ENCODE data around the gene DENND1A. TPM values are rescaled to one million over a fixed set of nuclear protein-coding genes. Genes with fewer than 3 reads are reported as not detected.
"Not testable (repeated sequence)": the region's sequence is repeated elsewhere in the genome, so short reads cannot be mapped to it uniquely, and the experiment has no call there.

DENND1A gene
- total RNA-seq, 1 experiment from 2014 or later = 23.5 TPM

DNA sequence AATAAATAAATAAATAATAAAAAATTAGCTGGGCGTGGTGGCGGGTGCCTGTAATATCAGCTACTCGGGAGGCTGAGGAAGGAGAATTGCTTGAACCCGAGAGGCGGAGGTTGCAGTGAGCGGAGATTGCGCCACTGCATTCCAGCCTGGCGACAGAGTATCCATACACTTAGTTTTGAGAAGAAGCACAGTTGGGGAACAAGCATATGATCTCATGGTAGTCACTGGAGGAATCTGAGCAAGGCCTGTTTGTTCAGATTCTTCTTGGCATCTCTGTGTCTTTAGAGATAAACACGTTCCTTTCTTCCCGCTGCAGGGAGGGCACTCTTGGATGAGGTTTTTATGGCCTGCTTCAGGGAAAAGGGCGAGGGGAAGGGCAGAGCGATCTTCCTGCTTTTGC lies 15.6 kb upstream of the DENND1A start (continued):
- TF ChIP-seq, protein P1, sequence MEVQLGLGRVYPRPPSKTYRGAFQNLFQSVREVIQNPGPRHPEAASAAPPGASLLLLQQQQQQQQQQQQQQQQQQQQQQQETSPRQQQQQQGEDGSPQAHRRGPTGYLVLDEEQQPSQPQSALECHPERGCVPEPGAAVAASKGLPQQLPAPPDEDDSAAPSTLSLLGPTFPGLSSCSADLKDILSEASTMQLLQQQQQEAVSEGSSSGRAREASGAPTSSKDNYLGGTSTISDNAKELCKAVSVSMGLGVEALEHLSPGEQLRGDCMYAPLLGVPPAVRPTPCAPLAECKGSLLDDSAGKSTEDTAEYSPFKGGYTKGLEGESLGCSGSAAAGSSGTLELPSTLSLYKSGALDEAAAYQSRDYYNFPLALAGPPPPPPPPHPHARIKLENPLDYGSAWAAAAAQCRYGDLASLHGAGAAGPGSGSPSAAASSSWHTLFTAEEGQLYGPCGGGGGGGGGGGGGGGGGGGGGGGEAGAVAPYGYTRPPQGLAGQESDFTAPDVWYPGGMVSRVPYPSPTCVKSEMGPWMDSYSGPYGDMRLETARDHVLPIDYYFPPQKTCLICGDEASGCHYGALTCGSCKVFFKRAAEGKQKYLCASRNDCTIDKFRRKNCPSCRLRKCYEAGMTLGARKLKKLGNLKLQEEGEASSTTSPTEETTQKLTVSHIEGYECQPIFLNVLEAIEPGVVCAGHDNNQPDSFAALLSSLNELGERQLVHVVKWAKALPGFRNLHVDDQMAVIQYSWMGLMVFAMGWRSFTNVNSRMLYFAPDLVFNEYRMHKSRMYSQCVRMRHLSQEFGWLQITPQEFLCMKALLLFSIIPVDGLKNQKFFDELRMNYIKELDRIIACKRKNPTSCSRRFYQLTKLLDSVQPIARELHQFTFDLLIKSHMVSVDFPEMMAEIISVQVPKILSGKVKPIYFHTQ (CRISPR knock-in tag; IDR thresholded peaks at IDR 0.05) = no peak
- TF ChIP-seq ZNF138 (CRISPR knock-in tag; conservative IDR thresholded peaks at IDR 0.05) = no peak
- TF ChIP-seq, protein P2, sequence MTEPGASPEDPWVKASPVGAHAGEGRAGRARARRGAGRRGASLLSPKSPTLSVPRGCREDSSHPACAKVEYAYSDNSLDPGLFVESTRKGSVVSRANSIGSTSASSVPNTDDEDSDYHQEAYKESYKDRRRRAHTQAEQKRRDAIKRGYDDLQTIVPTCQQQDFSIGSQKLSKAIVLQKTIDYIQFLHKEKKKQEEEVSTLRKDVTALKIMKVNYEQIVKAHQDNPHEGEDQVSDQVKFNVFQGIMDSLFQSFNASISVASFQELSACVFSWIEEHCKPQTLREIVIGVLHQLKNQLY (CRISPR knock-in tag; IDR thresholded peaks at IDR 0.05) = no peak
- TF ChIP-seq ELF4 (CRISPR knock-in tag; IDR thresholded peaks at IDR 0.05; ENCODE audit: low read depth) = no peak
- no peak for TF ChIP-seq CDX4 (CRISPR knock-in tag; IDR thresholded peaks at IDR 0.05; ENCODE audit: borderline replicate concordance)

DNA sequence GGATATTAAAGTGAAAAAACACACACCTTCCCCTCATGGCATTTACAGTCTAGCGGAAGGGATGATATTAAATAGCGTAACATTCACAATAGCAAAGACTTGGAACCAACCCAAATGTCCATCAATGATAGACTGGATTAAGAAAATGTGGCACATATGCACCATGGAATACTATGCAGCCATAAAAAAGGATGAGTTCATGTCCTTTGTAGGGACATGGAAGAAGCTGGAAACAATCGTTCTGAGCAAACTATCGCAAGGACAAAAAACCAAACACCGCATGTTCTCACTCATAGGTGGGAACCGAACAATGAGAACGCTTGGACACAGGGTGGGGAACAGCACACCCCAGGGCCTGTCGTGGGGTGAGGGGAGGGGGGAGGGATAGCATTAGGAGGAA lies 14.5 kb upstream of the DENND1A start:
- CTCF ChIA-PET = interaction anchor here (0.7 kb wide), 1 partner anchor 45 kb away, joined by 3 read pairs; no protein-coding TSS in a partner anchor
- DNase-seq (ENCODE audit: low spot score); H3K27ac Mint-ChIP-seq; H3K4me1 Mint-ChIP-seq; POLR2A ChIA-PET; H3K36me3 Mint-ChIP-seq; H3K4me3 Mint-ChIP-seq; ATAC-seq; H3K27me3 Mint-ChIP-seq (ENCODE audit: low read depth); H3K9me3 Mint-ChIP-seq: not testable (repeated sequence)

DNA sequence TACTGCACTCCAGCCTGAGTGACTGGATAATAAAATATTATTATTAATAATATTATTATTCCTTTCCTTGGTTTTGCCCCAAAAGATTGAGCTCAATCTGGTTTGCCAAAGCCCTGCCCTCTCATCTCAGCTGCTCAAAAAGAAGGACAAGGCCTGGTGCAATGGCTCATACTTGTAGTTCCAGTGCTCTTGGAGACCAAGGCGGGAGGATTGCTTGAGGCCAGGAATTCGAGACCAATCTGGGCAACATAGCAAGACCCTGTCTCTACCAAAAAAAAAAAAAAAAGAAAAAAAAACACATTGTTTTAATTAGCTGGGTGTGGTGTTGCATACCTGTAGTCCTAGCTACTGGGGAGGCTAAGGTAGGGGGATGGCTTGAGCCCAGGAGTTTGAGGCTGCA lies 13.7 kb upstream of the DENND1A start:
- ChIA-PET POLR2A (interaction anchor here (0.7 kb wide), 1 partner anchor 505 kb away, joined by 5 read pairs; no protein-coding TSS in a partner anchor), CTCF (interaction anchor here (0.7 kb wide), 1 partner anchor 46 kb away, joined by 3 read pairs; no protein-coding TSS in a partner anchor)

DNA sequence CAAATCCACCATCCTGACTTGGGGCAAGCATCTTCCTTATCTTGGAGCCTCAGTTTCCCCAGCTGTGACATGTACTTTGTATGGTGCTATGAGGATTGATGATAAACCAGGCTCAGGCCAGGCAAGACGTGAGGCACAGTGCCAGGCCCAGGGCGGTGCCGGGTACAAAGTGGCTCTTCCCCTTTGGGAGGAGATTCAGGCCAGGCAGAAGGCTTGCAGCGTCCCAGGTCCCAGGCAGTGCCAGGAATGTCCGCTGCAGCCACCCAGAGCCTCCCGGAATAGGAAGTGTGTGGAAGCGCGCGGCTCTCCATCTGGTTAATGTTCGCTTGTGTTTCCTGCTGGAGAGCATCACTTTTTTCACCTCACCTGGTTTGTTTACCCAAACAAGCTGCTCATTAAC lies 12.6 kb upstream of the DENND1A start:
- no peaks in the 10 kb centered on the region for H3K9me3 Mint-ChIP-seq
- ATAC-seq (no peak), DNase-seq (ENCODE audit: low spot score) (no peak)
- no peaks in the 10 kb centered on the region for H3K4me1 Mint-ChIP-seq
- no peaks in the 10 kb centered on the region for H3K36me3 Mint-ChIP-seq
- ChIA-PET POLR2A (interaction anchor here (0.6 kb wide), 1 partner anchor 22 kb away, joined by 3 read pairs; no protein-coding TSS in a partner anchor), CTCF (interaction anchor here (1.0 kb wide), 1 partner anchor 543 kb away, joined by 5 read pairs; no protein-coding TSS in a partner anchor)
- H3K27ac Mint-ChIP-seq = no peak overlapping the region
- H3K4me3 Mint-ChIP-seq = no peak overlapping the region
- TF ChIP-seq MAX (CRISPR knock-in tag; IDR thresholded peaks at IDR 0.05) = no peak
- TF ChIP-seq, protein P1 (CRISPR knock-in tag; IDR thresholded peaks at IDR 0.05) = no peak
- TF ChIP-seq ETV6 (CRISPR knock-in tag; IDR thresholded peaks at IDR 0.05) = no peak
- TF ChIP-seq, protein P3, sequence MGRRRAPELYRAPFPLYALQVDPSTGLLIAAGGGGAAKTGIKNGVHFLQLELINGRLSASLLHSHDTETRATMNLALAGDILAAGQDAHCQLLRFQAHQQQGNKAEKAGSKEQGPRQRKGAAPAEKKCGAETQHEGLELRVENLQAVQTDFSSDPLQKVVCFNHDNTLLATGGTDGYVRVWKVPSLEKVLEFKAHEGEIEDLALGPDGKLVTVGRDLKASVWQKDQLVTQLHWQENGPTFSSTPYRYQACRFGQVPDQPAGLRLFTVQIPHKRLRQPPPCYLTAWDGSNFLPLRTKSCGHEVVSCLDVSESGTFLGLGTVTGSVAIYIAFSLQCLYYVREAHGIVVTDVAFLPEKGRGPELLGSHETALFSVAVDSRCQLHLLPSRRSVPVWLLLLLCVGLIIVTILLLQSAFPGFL (CRISPR knock-in tag; IDR thresholded peaks at IDR 0.05; ENCODE audit: borderline replicate concordance) = no peak
- no peak for TF ChIP-seq GABPB1 (CRISPR knock-in tag; IDR thresholded peaks at IDR 0.05)
- TF ChIP-seq GRHL2 (CRISPR knock-in tag; IDR thresholded peaks at IDR 0.05; ENCODE audit: insufficient replicate concordance, severe bottlenecking) = no peak
- TF ChIP-seq ZNF396 (CRISPR knock-in tag; IDR thresholded peaks at IDR 0.05; ENCODE audit: borderline replicate concordance) = no peak
- no peak for TF ChIP-seq ZNF671 (CRISPR knock-in tag; IDR thresholded peaks at IDR 0.05)
- TF ChIP-seq MXD4 (CRISPR knock-in tag; IDR thresholded peaks at IDR 0.05; ENCODE audit: borderline replicate concordance) = no peak
- TF ChIP-seq NFATC4 (CRISPR knock-in tag; IDR thresholded peaks at IDR 0.05) = no peak
- no peak for TF ChIP-seq USF1 (CRISPR knock-in tag; IDR thresholded peaks at IDR 0.05)
- TF ChIP-seq NR1H2 (CRISPR knock-in tag; IDR thresholded peaks at IDR 0.05) = no peak
- TF ChIP-seq ZNF512 (CRISPR knock-in tag; IDR thresholded peaks at IDR 0.05; ENCODE audit: borderline replicate concordance) = no peak
- no peaks in the 10 kb centered on the region for H3K27me3 Mint-ChIP-seq (ENCODE audit: low read depth)

More for the DNA sequence above, 13.7 kb upstream of the DENND1A start:
- no peaks in the 10 kb centered on the region for H3K36me3 Mint-ChIP-seq
- H3K9me3 Mint-ChIP-seq = no peaks in the 10 kb centered on the region
- H3K27me3 Mint-ChIP-seq (ENCODE audit: low read depth) = no peaks in the 10 kb centered on the region
- DNase-seq (ENCODE audit: low spot score) = no peak
- H3K4me3 Mint-ChIP-seq = no peak overlapping the region
- no peaks in the 10 kb centered on the region for H3K4me1 Mint-ChIP-seq
- TF ChIP-seq NFATC4 (CRISPR knock-in tag; IDR thresholded peaks at IDR 0.05) (no peak), ZNF317 (CRISPR knock-in tag; IDR thresholded peaks at IDR 0.05; ENCODE audit: borderline replicate concordance, low read depth) (no peak), JAZF1 (CRISPR knock-in tag; IDR thresholded peaks at IDR 0.05) (no peak), NR1H2 (CRISPR knock-in tag; IDR thresholded peaks at IDR 0.05) (no peak)
- ATAC-seq = no peak
- H3K27ac Mint-ChIP-seq = no peak overlapping the region
